PC-3 (cell line): Measurements from ENCODE around the gene TRIL. TPM values are rescaled to one million over a fixed set of nuclear protein-coding genes. Genes with fewer than 3 reads are reported as not detected.

Experiments used
- ATAC-seq: fragments of 200-7000 bp; cut with Tn5 transposase; 2 replicates; pipeline ENCODE4 v1.9.1; 2020; ENCODE audit warnings: mild to moderate bottlenecking, moderate library complexity
- BruUV-seq: library from RNA; stranded (reverse); fragments of 400-500 nt; replicated peaks from 2 replicates; lab custom pipeline; 2021; lab: Mats Ljungman, UMichigan
- CTCF ChIA-PET: fragments of 300-600 bp; sonication (Branson Sonifier 250); formaldehyde crosslinking; loops from one replicate; lab custom pipeline; 2022; ENCODE audit warnings: antibody characterized with exemption; lab: Charles Lee
- POLR2A ChIA-PET: fragments of 300-600 bp; sonication (Branson Sonifier 250); formaldehyde crosslinking; loops from one replicate; lab custom pipeline; 2022; ENCODE audit warnings: antibody characterized with exemption; ENCODE audit not compliant: unreplicated experiment; lab: Charles Lee
- DNase-seq: peaks from one replicate; pipeline ENCODE4 v3.0.0-alpha.2; 2015
- H2AFZ ChIP-seq: fragments of 300-600 bp; sonication (generic); 2 replicates; pipeline ENCODE4 v1.6.0; 2016; ENCODE audit warnings: antibody characterized with exemption, low read length
- H3F3A ChIP-seq: fragments of 300-600 bp; sonication (generic); one replicate; pipeline ENCODE4 v1.6.0; 2017; ENCODE audit warnings: antibody characterized with exemption, low read length, control low read depth, mild to moderate bottlenecking; ENCODE audit not compliant: unreplicated experiment
- H3K27ac ChIP-seq: fragments of 300-600 bp; sonication (generic); 2 replicates; pipeline ENCODE4 v1.5.1; 2016; ENCODE audit warnings: mild to moderate bottlenecking, low read length
- H3K27me3 ChIP-seq: fragments of 300-600 bp; sonication (generic); 2 replicates; pipeline ENCODE4 v1.6.1; 2016; ENCODE audit warnings: low read length, mixed read lengths
- H3K36me3 ChIP-seq: fragments of 300-600 bp; sonication (generic); 2 replicates; pipeline ENCODE4 v1.6.1; 2016; ENCODE audit warnings: low read depth, mixed run types, low read length, mixed read lengths
- H3K4me1 ChIP-seq: fragments of 300-600 bp; sonication (generic); 2 replicates; pipeline ENCODE4 v1.5.1; 2016; ENCODE audit warnings: low read length; ENCODE audit not compliant: insufficient read depth
- H3K4me2 ChIP-seq: fragments of 300-600 bp; sonication (generic); 2 replicates; pipeline ENCODE4 v1.6.0; 2016; ENCODE audit warnings: low read length
- H3K4me3 ChIP-seq: fragments of 300-600 bp; sonication (generic); 2 replicates; pipeline ENCODE4 v1.5.1; 2016; ENCODE audit warnings: mild to moderate bottlenecking, low read length, mixed read lengths
- H3K79me2 ChIP-seq: fragments of 300-600 bp; sonication (generic); 2 replicates; pipeline ENCODE4 v1.6.1; 2017; ENCODE audit warnings: low read length, mixed read lengths
- H3K9ac ChIP-seq: fragments of 300-600 bp; sonication (generic); 2 replicates; pipeline ENCODE4 v1.6.0; 2016; ENCODE audit warnings: mild to moderate bottlenecking, low read length
- H3K9me2 ChIP-seq: fragments of 300-600 bp; sonication (generic); replicated peaks from 2 replicates; pipeline ENCODE4 v1.6.1; 2016; ENCODE audit warnings: mixed run types, low read length, mixed read lengths
- H3K9me3 ChIP-seq: fragments of 300-600 bp; sonication (generic); 2 replicates; pipeline ENCODE4 v1.6.1; 2016; ENCODE audit warnings: low read length, mixed read lengths
- H4K20me1 ChIP-seq: fragments of 300-600 bp; sonication (generic); 2 replicates; pipeline ENCODE4 v1.6.1; 2016; ENCODE audit warnings: low read length, mixed read lengths
- EZH2 ChIP-seq: fragments of 300-600 bp; sonication (generic); IDR thresholded peaks from one replicate; pipeline ENCODE4 v1.6.1; 2017; ENCODE audit warnings: antibody characterized with exemption, mild to moderate bottlenecking, low read length; ENCODE audit not compliant: unreplicated experiment
- EZH2phosphoT487 ChIP-seq: fragments of 300-600 bp; sonication (generic); IDR thresholded peaks from 2 replicates; pipeline ENCODE4 v1.6.1; 2018; ENCODE audit warnings: mild to moderate bottlenecking, antibody characterized with exemption, low read length, borderline replicate concordance
- intact Hi-C: fragments of 100-400 bp; cut with micrococcal nuclease; formaldehyde crosslinking; loops from 2 replicates; pipeline ENCODE4 v1.9.0; 2023
- total RNA-seq: library from RNA; depleted of rRNA; stranded (reverse); fragments of >200 nt; gene quantifications from 2 replicates; pipeline ENCODE4 v1.2.3, GENCODE V29; 2014
- TF ChIP-seq, protein P1 (sequence below): fragments of 300-600 bp; sonication (generic); conservative IDR thresholded peaks from 2 replicates; pipeline ENCODE4 v1.5.1; 2017; ENCODE audit warnings: antibody characterized with exemption, low read depth, mild to moderate bottlenecking, low read length

Gene TRIL
- total RNA-seq, 1 experiment from 2014 or later: 0.29 TPM

DNA sequence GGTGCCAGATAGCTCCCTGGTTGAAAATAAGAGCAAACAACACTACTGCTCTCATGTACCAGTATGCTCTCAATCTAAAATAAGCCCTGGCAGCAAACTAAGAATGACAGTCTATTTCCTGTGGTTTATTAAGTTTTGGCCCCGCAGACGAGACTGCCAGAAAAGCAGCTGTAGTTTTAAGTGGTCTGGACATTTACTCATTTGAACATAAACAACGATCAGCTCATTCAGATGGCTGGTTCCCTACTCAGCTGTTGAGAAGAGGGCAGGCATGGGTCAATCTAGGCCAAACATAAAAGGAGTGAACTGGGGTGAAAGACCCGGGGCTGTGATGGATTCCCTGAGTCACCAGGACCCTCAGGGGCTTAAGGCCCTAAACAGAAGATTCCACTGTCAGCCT, 4.5 kb downstream of the TRIL start:
- Histone ChIP-seq H3K4me2 (no peak overlapping the region), H3K9me3 (no peaks in the 10 kb centered on the region), H3K9me2 (no peaks in the 10 kb centered on the region), H4K20me1 (no peaks in the 10 kb centered on the region), H3F3A (no peaks in the 10 kb centered on the region), H3K4me3 (no peak overlapping the region), H3K9ac (no peak overlapping the region), H3K4me1 (peaks cover 4% of the 10 kb centered on the region; the same call in 1 of the 2 replicates), H3K27ac (no peak overlapping the region), H2AFZ (no peak overlapping the region), H3K79me2 (no peaks in the 10 kb centered on the region), H3K27me3 (no peaks in the 10 kb centered on the region), H3K36me3 (no peaks in the 10 kb centered on the region)
- no peak for DNase-seq
- no TSS peak for BruUV-seq
- intact Hi-C loops: no loop called here
- POLR2A ChIA-PET: no interaction called here
- CTCF ChIA-PET: no interaction called here
- TF ChIP-seq EZH2phosphoT487 (no peak), EZH2 (no peak)
- TF ChIP-seq, protein P1, sequence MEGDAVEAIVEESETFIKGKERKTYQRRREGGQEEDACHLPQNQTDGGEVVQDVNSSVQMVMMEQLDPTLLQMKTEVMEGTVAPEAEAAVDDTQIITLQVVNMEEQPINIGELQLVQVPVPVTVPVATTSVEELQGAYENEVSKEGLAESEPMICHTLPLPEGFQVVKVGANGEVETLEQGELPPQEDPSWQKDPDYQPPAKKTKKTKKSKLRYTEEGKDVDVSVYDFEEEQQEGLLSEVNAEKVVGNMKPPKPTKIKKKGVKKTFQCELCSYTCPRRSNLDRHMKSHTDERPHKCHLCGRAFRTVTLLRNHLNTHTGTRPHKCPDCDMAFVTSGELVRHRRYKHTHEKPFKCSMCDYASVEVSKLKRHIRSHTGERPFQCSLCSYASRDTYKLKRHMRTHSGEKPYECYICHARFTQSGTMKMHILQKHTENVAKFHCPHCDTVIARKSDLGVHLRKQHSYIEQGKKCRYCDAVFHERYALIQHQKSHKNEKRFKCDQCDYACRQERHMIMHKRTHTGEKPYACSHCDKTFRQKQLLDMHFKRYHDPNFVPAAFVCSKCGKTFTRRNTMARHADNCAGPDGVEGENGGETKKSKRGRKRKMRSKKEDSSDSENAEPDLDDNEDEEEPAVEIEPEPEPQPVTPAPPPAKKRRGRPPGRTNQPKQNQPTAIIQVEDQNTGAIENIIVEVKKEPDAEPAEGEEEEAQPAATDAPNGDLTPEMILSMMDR: no peak
- ATAC-seq: no peak

DNA sequence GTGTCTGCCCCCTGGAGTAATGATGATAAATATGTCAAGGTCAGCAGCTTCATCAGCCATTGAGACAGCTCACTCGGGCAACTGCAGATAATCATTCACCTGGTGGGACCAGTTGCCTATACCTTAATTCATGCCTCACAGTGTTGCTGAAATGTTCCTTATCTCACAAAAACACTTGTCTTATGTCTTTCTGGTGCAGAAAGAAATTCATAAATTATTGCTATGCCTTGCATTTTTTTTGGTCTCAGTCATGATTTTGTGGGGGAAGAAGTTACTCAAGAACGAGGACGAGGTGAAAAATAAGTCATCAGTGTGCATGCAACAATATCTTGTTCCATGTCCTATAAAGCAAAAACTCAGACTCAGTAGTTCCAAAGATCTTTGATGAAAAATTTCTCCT, 16.0 kb downstream of the TRIL start:
- Histone ChIP-seq H3K9ac (no peak overlapping the region), H3K79me2 (no peaks in the 10 kb centered on the region), H3K36me3 (no peaks in the 10 kb centered on the region), H2AFZ (no peak overlapping the region), H3K4me3 (no peak overlapping the region), H3K27me3 (no peaks in the 10 kb centered on the region), H3F3A (no peaks in the 10 kb centered on the region), H3K4me2 (no peak overlapping the region), H4K20me1 (no peaks in the 10 kb centered on the region), H3K9me2 (no peaks in the 10 kb centered on the region), H3K9me3 (no peaks in the 10 kb centered on the region), H3K27ac (no peak overlapping the region), H3K4me1 (no peaks in the 10 kb centered on the region)
- ChIA-PET POLR2A (no interaction called here), CTCF (no interaction called here)
- ATAC-seq (no peak), DNase-seq (no peak)
- intact Hi-C loops: no loop called here
- BruUV-seq: no TSS peak
- TF ChIP-seq EZH2phosphoT487: no peak
- TF ChIP-seq EZH2: no peak
- TF ChIP-seq, protein P1: no peak

DNA sequence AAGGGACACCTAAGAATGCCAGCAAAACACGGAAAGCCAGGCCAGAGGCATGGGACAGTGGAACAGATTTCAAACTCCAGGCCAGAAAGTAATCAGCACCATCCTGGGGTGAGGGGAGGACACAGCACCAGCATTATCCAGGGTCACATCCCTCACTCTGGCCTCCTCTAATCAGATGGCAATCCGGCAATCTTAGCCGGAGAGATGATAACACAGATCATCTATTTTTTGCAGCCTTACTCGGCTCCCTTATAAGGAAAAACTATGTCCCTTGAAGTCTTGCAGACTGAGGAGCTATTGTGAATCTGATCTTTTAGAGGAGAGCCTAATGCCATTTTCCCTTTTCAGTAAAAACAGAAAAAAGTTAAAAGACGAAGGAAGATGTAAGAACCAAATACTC, 16.5 kb downstream of the TRIL start:
- Histone ChIP-seq H3K4me3 (no peak overlapping the region), H3F3A (no peaks in the 10 kb centered on the region), H3K4me2 (no peak overlapping the region), H3K9me2 (no peaks in the 10 kb centered on the region), H3K9ac (no peak overlapping the region), H2AFZ (no peak overlapping the region), H3K9me3 (no peaks in the 10 kb centered on the region), H3K79me2 (no peaks in the 10 kb centered on the region), H3K27ac (no peak overlapping the region), H3K4me1 (no peaks in the 10 kb centered on the region), H4K20me1 (no peaks in the 10 kb centered on the region), H3K36me3 (no peaks in the 10 kb centered on the region), H3K27me3 (no peaks in the 10 kb centered on the region)
- intact Hi-C loops: no loop called here
- BruUV-seq: no TSS peak
- TF ChIP-seq, protein P1: no peak
- TF ChIP-seq EZH2 (no peak), EZH2phosphoT487 (no peak)
- POLR2A ChIA-PET: no interaction called here
- DNase-seq: no peak
- CTCF ChIA-PET: interaction anchor here (0.6 to 1.3 kb wide), 2 partner anchors 15 to 165 kb away, joined by 3 to 4 read pairs; no protein-coding TSS in a partner anchor
- ATAC-seq: no peak
